Measurements from ENCODE around the gene PTPRN2.
A peak's percentile ranks its signal among the peaks of the same experiment; 100 is the strongest.
"Not testable (repeated sequence)": the region's sequence is repeated elsewhere in the genome, so short reads cannot be mapped to it uniquely, and the experiment has no call there.

Gene PTPRN2

GRCh38 chr7:157947504-157947903 lies 640.1 kb downstream of the PTPRN2 start:
- no peak for DNase-seq (ENCODE audit: low spot score)

DNA sequence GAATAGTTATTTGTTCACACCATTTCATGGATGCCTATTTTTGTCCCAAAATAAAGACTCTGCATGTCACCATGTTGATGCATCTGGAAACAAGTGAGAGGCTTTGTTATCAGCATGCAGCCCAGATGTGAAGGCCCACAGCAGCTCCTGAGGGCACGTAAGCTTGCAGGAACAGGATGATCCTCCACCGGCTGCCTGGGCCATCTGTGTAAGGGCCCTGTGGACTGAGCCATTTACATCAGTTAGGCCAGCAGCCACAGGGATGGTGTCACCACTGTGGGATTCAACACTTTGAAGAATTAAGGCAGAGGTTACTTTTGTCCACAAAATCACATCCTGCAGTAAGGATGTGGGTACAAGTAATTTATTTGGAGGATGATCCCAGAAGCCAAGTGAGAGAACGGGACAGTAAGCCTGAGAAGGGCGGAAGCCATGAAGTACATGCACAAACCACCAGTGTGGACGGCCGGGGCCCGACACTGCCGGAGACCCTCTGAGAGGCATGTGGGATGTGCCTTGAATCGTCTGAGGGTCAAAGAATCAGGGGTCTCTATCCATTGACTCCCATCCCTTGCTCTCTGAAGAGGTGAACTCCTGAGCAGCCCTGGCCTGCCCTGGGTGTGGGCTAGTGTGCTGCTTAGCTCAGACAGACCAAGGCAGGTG lies 641.1 kb downstream of the PTPRN2 start:
- DNase-seq (ENCODE audit: low spot score), result no peak

GRCh38 chr7:157945401-157945800 lies 642.2 kb downstream of the PTPRN2 start:
- no peak for DNase-seq (ENCODE audit: low spot score)

DNA sequence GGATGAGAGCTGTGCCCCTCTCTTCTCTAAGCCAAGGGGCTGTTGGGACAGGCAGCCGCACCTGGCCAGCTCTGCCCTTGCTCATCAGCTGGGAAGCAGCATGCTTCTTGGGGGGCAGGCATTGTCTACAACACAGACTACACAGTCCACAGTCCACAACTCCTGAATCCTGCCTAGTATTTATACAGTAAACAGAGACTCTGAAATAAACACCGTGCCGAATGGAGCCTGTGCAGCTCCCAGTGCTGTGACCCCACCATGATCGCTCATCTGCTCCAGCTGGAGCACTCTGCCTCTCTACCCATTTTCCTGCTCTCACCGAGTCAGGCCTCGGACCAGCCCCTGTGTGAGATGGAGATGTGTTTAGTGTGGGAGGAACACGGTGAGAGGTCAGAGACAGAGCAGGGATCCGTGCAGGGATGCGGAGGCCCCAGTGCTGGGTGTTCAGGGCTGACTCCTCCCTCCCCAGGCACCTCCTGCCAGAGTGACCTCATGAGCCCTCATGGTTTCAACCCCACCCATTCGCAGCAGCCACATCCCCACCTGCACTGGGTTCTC lies 642.8 kb downstream of the PTPRN2 start:
- DNase-seq (ENCODE audit: low spot score), result no peak

DNA sequence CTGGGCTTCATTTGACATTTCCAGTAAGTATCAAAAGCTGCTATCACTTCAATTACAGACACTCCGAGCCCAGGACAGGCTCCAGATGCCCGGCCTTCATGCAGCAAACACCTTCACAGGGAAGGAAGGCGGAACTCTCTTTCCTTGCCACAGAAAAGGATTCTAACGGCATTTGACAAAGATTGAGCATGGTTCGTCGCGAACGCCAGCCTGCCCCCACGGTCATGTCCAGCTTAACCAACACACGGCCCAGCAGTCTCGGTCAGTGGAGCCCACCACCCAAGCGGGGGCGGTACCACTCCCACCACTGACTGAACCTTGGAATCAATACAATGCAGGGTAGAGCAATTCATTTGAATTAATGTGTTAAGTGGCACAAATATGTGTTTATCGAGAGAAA lies 643.6 kb downstream of the PTPRN2 start:
- no peak for DNase-seq (ENCODE audit: low spot score)

DNA sequence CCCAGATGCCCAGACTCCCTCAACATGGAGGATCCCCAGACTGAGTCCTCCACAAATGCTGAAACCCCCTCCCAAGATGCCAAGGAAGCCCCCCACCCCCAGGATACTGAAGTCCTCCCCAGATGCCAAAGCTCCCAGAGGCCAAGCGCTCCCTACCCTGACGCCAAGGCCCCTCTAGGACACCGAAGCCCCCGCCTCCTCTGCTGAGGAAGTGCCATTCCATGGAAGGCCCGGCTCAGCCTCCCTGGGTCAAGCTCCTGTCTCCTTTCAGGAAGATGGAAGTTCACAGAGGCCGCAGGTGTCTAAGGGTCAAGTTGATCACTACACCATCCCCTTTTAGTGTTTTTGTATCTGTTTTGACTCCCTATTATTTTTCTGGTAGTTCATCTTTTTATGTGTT lies 644.1 kb downstream of the PTPRN2 start:
- no peak for DNase-seq (ENCODE audit: low spot score)

DNA sequence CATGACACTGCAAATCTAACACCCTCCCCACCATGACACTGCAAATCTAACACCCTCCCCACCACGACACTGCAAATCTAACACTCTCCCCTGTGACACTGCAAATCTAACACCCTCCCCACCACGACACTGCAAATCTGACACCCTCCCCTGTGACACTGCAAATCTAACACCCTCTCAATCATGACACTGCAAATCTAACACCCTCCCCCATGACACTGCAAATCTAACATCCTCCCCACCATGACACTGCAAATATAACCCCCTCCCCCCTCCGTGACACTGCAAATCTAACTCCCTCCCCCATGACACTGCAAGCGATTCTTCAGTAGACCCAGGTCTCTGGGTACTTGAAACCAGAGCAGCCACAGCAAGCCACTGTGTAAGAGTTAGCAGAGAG lies 646.4 kb downstream of the PTPRN2 start:
- no peak for DNase-seq (ENCODE audit: low spot score)

- DNase-seq (ENCODE audit: low spot score), result no peak
Observed at GRCh38 chr7:157940497-157940896, 647.1 kb downstream of the PTPRN2 start.

- DNase-seq (ENCODE audit: low spot score), result no peak
Observed at GRCh38 chr7:157938211-157938610, 649.4 kb downstream of the PTPRN2 start.

DNA sequence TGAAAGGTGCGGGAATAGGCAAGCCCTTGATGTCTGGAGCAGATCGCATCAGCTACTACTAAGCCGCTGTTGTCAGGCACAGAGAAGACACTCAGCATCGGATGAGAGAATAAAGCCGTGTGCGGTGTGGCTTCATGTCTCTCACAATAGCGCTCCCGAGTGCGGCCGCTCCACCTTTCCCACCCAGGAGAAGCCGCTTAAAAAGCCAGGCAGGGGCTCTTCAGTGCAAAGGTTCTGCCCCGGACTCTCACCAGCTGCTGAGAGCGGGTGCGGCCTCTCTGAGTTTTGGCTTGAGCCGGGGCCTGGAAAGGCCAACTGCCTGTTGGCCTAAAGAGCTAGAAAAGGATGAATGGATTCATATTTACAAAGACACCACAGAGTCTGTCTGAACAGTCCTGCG lies 650.2 kb downstream of the PTPRN2 start:
- no peak for DNase-seq (ENCODE audit: low spot score)

DNA sequence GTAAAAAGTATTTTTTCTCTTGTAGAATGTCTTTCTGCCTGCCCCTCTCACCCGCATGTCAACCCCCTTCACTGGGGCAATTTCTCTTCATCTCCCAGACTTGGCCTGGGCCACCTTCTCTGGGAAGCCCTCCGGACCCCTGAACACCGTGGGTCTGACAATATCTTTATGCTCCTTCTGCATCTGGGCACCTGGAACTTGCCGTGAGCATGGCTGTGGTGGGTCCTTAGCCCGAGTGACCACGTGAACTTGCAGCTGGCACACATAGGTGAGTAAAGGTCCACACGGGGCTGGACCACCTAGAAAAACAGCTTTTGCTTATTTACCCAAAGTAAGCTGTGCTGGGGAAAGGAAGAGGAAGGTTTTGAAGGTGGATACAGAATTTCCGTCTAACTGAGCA lies 650.6 kb downstream of the PTPRN2 start:
- DNase-seq (ENCODE audit: low spot score), result no peak

DNA sequence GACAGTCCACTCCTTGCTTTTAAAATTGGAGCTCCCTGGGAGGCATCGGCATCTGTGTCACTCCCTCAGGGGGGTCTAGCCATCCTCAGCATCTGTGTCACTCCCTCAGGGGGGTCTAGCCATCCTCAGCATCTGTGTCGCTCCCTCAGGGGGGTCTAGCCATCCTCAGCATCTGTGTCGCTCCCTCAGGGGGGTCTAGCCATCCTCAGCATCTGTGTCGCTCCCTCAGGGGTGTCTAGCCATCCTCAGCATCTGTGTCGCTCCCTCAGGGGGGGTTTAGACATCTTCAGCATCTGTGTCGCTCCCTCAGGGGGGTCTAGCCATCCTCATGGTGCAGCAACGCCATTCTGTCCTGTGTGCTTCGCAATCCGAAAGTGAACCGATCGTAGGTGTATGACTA lies 651.9 kb downstream of the PTPRN2 start:
- not testable (repeated sequence) for DNase-seq (ENCODE audit: low spot score)

DNA sequence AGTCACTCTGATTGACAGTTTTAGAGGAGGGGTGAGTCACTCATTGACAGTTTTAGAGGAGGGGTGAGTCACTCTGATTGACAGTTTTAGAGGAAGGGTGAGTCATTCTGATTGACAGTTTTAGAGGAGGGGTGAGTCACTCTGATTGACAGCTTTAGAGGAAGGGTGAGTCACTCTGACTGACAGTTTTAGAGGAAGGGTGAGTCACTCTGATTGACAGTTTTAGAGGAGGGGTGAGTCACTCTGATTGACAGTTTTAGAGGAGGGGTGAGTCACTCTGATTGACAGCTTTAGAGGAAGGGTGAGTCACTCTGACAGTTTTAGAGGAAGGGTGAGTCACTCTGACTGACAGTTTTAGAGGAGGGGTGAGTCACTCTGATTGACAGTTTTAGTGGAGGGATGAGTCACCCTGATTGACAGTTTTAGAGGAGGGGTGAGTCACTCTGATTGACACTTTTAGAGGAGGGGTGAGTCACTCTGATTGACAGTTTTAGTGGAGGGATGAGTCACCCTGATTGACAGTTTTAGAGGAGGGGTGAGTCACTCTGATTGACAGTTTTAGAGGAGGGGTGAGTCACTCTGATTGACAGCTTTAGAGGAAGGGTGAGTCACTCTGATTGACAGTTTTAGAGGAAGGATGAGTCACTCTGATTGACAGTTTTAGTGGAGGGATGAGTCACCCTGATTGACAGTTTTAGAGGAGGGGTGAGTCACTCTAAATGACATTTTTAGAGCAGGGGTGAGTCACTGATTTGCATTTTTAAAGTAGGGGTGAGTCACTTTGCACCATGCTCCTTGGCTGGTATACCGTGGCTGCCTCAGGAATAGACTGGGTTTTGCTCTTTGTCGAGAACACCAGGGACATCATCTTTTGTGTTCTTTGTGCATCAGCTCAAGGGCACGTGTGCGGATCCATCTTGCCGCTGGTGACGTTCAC lies 654.1 kb downstream of the PTPRN2 start:
- peak; percentile 18 for DNase-seq (ENCODE audit: low spot score)

GRCh38 chr7:157932498-157933218 lies 655.0 kb downstream of the PTPRN2 start:
- peak; percentile 16 for DNase-seq (ENCODE audit: low spot score)

GRCh38 chr7:157930926-157931466 lies 656.6 kb downstream of the PTPRN2 start:
- peak; percentile 56 for DNase-seq (ENCODE audit: low spot score)

DNA sequence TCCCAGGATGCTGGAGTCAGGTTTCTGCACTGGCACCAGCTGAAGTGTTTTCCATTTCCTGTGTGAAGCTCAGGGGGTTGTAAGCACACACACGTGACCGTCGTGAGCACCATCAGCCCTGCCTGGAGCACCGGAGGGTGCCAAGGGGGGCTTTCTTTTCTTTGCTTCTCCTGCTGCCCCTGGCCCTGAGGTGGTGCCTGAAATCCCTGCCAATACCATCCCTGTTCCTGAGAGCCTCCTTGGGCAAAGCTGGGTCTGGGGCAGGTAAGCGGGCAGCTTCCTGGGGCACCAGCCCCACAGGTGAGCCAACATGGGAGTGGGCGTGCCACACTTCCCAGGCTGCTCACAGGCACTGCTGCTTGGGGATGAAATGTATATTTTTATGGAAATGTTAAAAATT lies 657.2 kb downstream of the PTPRN2 start:
- no peak for DNase-seq (ENCODE audit: low spot score)

GRCh38 chr7:157929671-157930070 lies 658.0 kb downstream of the PTPRN2 start:
- DNase-seq (ENCODE audit: low spot score), result no peak

- no peak for DNase-seq (ENCODE audit: low spot score)
Observed at GRCh38 chr7:157928808-157929425, 658.7 kb downstream of the PTPRN2 start.

DNA sequence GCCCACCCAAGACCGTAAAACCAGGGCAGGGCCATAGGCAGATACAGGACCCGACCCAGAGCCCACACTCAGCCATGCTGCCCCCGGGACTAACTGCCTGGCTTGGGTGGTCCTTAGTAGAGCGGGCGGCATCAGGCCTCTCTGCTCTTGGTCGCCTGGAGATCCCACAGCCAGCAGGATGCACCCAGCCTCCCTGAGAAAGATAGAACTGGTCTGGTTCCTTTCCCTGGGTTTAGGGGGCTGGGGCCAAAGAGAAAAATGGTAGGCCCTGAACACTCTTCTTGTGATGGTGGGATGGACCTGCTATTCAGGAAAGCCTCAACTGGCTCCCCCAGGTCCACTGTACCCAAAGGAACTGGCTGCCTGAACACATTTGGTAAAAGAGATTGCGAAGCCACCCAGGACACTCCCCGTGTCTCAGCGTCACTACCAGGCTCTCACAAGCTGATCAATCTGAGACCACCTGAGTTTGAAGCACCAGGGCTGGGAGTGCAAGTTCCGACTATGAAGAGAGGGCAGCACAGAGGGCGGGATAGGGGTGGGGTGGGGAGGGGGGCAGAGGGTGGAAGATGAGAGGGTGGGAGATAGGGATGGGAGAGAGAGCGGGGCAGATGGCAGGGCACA lies 659.3 kb downstream of the PTPRN2 start:
- no peak for DNase-seq (ENCODE audit: low spot score)

- DNase-seq (ENCODE audit: low spot score), result no peak
Observed at GRCh38 chr7:157927313-157927925, 660.2 kb downstream of the PTPRN2 start.

Data from putamen (tissue), 1 donor.